Measurements from ENCODE around the gene TRAF6.

GRCh38 chr11:36488096-36488495, 22.0 kb downstream of the TRAF6 start:
- TF ChIP-seq CTCF (conservative IDR thresholded peaks at IDR 0.05) (no peak), ZFX (IDR thresholded peaks at IDR 0.05) (no peak)
